CD4-positive, alpha-beta T cell treated with Interleukin-4 for 4 hours (primary cell): ENCODE data around the gene PELI2.

Experiments used
- DNase-seq: peaks from one replicate; pipeline ENCODE4 v3.0.0-alpha.2; 2020

Gene PELI2

GRCh38 chr14:56119201-56119981 is 1.2 kb downstream of the PELI2 start:
- DNase-seq = no peak

- DNase-seq = no peak
These were observed 2.0 kb downstream of the PELI2 start for GRCh38 chr14:56120091-56120691.

GRCh38 chr14:56121816-56122215 is 3.6 kb downstream of the PELI2 start:
- no peak for DNase-seq

GRCh38 chr14:56122301-56122700 is 4.1 kb downstream of the PELI2 start:
- no peak for DNase-seq

GRCh38 chr14:56124327-56124726 is 6.1 kb downstream of the PELI2 start:
- DNase-seq = no peak

- DNase-seq = no peak
These were observed 7.8 kb downstream of the PELI2 start for GRCh38 chr14:56125772-56126636.

GRCh38 chr14:56126637-56126913 is 8.4 kb downstream of the PELI2 start:
- DNase-seq = no peak

GRCh38 chr14:56127156-56127555 is 8.9 kb downstream of the PELI2 start:
- no peak for DNase-seq

- no peak for DNase-seq
These were observed 10.9 kb downstream of the PELI2 start for GRCh38 chr14:56129092-56129491.

GRCh38 chr14:56129933-56130332 is 11.7 kb downstream of the PELI2 start:
- no peak for DNase-seq

GRCh38 chr14:56131004-56131864 is 13.0 kb downstream of the PELI2 start:
- no peak for DNase-seq

GRCh38 chr14:56131865-56132833 is 13.9 kb downstream of the PELI2 start:
- DNase-seq = no peak

GRCh38 chr14:56133547-56133946 is 15.3 kb downstream of the PELI2 start:
- no peak for DNase-seq

- no peak for DNase-seq
These were observed 16.8 kb downstream of the PELI2 start for GRCh38 chr14:56135001-56135400.

- DNase-seq = no peak
These were observed 17.5 kb downstream of the PELI2 start for GRCh38 chr14:56135668-56136067.

- DNase-seq = no peak
These were observed 18.6 kb downstream of the PELI2 start for GRCh38 chr14:56136571-56137452.

- no peak for DNase-seq
These were observed 19.2 kb downstream of the PELI2 start for GRCh38 chr14:56137453-56137807.

- DNase-seq = no peak
These were observed 19.6 kb downstream of the PELI2 start for GRCh38 chr14:56137849-56138248.

GRCh38 chr14:56138928-56139327 is 20.7 kb downstream of the PELI2 start:
- no peak for DNase-seq

GRCh38 chr14:56142314-56142713 is 24.1 kb downstream of the PELI2 start:
- DNase-seq = no peak

- no peak for DNase-seq
These were observed 24.8 kb downstream of the PELI2 start for GRCh38 chr14:56143025-56143424.
